Heart right ventricle (tissue), 16 donors: ENCODE measurements around the gene TBC1D14. TPM values are rescaled to one million over a fixed set of nuclear protein-coding genes. Genes with fewer than 3 reads are reported as not detected.

Experiments used
- ATAC-seq, 8 donors: fragments of 200-7000 bp; cut with Tn5 transposase; one replicate each; pipeline ENCODE4 v1.9.1; 2020; ENCODE audit warnings: mild to moderate bottlenecking in 8 of 8, moderate library complexity in 8 of 8, moderate number of reproducible peaks in 1 of 8
- DNase-seq, 2 donors: peaks; one replicate each; pipeline ENCODE4 v3.0.0-alpha.2; 2020
- H3K27ac ChIP-seq, 10 donors: fragments of 200-600 bp; sonication (generic) in 2 of 10; one replicate each; pipeline versions ENCODE4 v1.5.0 to v1.8.0; 2020 to 2022; ENCODE audit warnings: mild to moderate bottlenecking in 3 of 10
- H3K27me3 ChIP-seq, 7 donors: fragments of 200-600 bp; one replicate each; pipeline ENCODE4 v1.8.0; 2021 to 2022; ENCODE audit warnings: mild to moderate bottlenecking in 2 of 7
- H3K36me3 ChIP-seq, 9 donors: fragments of 200-600 bp; sonication (generic) in 1 of 9; one replicate each; pipeline versions ENCODE4 v1.5.0 to v1.8.0; 2020 to 2022; ENCODE audit warnings: mild to moderate bottlenecking in 2 of 9
- H3K4me1 ChIP-seq, 9 donors: fragments of 200-600 bp; sonication (generic) in 1 of 9; one replicate each; pipeline versions ENCODE4 v1.5.0 to v1.8.0; 2020 to 2022; ENCODE audit warnings: mild to moderate bottlenecking in 4 of 9
- H3K4me3 ChIP-seq, 10 donors: fragments of 200-600 bp; sonication (generic) in 2 of 10; one replicate each; pipeline versions ENCODE4 v1.5.0 to v1.8.0; 2020 to 2022; ENCODE audit warnings: mild to moderate bottlenecking in 7 of 10, moderate library complexity in 2 of 10
- H3K9me3 ChIP-seq, 11 donors: fragments of 200-600 bp in 10 of 11; sonication (generic) in 2 of 11; one replicate each; pipeline versions ENCODE4 v1.5.0 to v1.8.0; 2013 to 2022; ENCODE audit warnings: mild to moderate bottlenecking in 2 of 11, control low read depth in 1 of 11, moderate library complexity in 1 of 11
- CTCF ChIP-seq, 9 donors: fragments of 200-600 bp; sonication (generic) in 2 of 9; IDR thresholded peaks; one replicate each; pipeline versions ENCODE4 v1.5.0 to v1.8.0; 2021 to 2022; ENCODE audit warnings: antibody characterized with exemption in 9 of 9, mild to moderate bottlenecking in 5 of 9, moderate library complexity in 1 of 9
- WGBS, 2 donors: extraction: QIAGEN DNeasy Blood & Tissue Kit; methylation state at CpG; one replicate each; pipeline ENCODE4 v1.1.7; 2013; ENCODE audit warnings: inconsistent platforms in 1 of 2; 5-methylcytosine and 5-hydroxymethylcytosine counted together
- intact Hi-C, 10 donors: fragments of 100-400 bp; cut with DNase I; formaldehyde crosslinking; loops; one replicate each; pipeline versions ENCODE4 v1.11.1 to v1.14.2; 2022
- polyA plus RNA-seq, 2 donors: library from polyadenylated mRNA; stranded (reverse); fragments of 200-250 nt; gene quantifications; one replicate each; pipeline ENCODE4 v1.2.3, GENCODE V29; 2013
- total RNA-seq, 10 donors: library from RNA; stranded (reverse); fragmentation: NEBNext Ultra II Directional in 3 of 10; extraction: Animal tissue kit (Norgen Biotek cat#: 25700) in 3 of 10; gene quantifications; one replicate each; pipeline versions ENCODE4 v1.2.1 to v1.2.4, GENCODE V29; 2021 to 2023
- donor health status: Arrhythmogenic right ventricular cardiomyopathy.
- donor health status: ischemic (EF 13 %, LVEDD 7.1; RV severe dilation, severe dysfunction).
- donor health status: healthy with polysubstance abuse.
- donor health status: DM: no; HTN: yes; CAD: no.
- donor health status: DM: no; HTN: no; CAD: no.
- donor health status: ischemic (EF 25% LVEDD 6.9; RV normal size, moderate dysfunction).
- donor health status: ischemic (EF 25% LVEDD 5.7; RV mildly dilated, moderate dysfunction).
- donor health status: healthy.
- donor health status: DM: yes; HTN: yes; CAD: no.
- donor health status: Ischemic cardiomyopathy.
- donor health status: ischemic (EF 35%, LVEDD 5.7; RV mildly dilated, moderate dysfunction).
- donor health status: nonischemic (EF 11% LVEDD 7.7; RV severe dilation, severe dysfunction).
- donor health status: DM: yes; HTN: yes; CAD: no.
- donor health status: PGD.
- donor health status: ischemic (EF 29% LVEDD 5.4; RV normal size, mild dysfunction).
- donor health status: nonischemic (EF 23%, LVEDD 6.1; RV moderate dilation, normal function).

Gene TBC1D14
- total and polyA plus RNA-seq, 12 donors, result 10.5 to 43.7 (median 32.6) TPM

- peaks cover 0 to 59% (median 42%) of the 10 kb centered on the region in 9 donors for H3K4me1 ChIP-seq
- no peaks in the 10 kb centered on the region for H3K27me3 ChIP-seq
- no peak for TF ChIP-seq CTCF (IDR thresholded peaks at IDR 0.05)
- ATAC-seq, result peak in 5 of 8 donors; percentile 16 to 37 (median 31)
- DNase-seq, result peak; percentile 43 to 64
- peaks cover 0 to 14% (median 0%) of the 10 kb centered on the region in 11 donors for H3K9me3 ChIP-seq
- H3K4me3 ChIP-seq, result no peak overlapping the region
- peaks cover 0 to 18% (median 4%) of the 10 kb centered on the region in 9 donors for H3K36me3 ChIP-seq
- 67 to 75% methylated on average over 21 of the region's 21 CpGs for WGBS, 2 donors
- H3K27ac ChIP-seq, result peak overlapping the region in 4 of 10 donors; percentile 17 to 81 (median 44)
- intact Hi-C loops, result no loop called here
Observed at GRCh38 chr4:6887591-6888371, 21.8 kb upstream of the TBC1D14 start.

GRCh38 chr4:6888506-6889071 lies 21.0 kb upstream of the TBC1D14 start:
- H3K27ac ChIP-seq, result peak overlapping the region in 2 of 10 donors; percentile 7 to 71
- ATAC-seq (peak in 1 of 8 donors; percentile 2), DNase-seq (no peak)
- no peak overlapping the region for H3K4me3 ChIP-seq
- WGBS, 2 donors, result 81 to 89% methylated on average over 15 of the region's 15 CpGs
- intact Hi-C loops, result no loop called here
- TF ChIP-seq CTCF (IDR thresholded peaks at IDR 0.05), result no peak
- H3K27me3 ChIP-seq, result no peaks in the 10 kb centered on the region
- H3K9me3 ChIP-seq, result peaks cover 0 to 14% (median 0%) of the 10 kb centered on the region in 11 donors
- peaks cover 0 to 10% (median 0%) of the 10 kb centered on the region in 9 donors for H3K36me3 ChIP-seq
- peaks cover 0 to 65% (median 46%) of the 10 kb centered on the region in 9 donors for H3K4me1 ChIP-seq

GRCh38 chr4:6889101-6889735 lies 20.4 kb upstream of the TBC1D14 start:
- Histone ChIP-seq H3K9me3 (peaks cover 0 to 14% (median 0%) of the 10 kb centered on the region in 11 donors), H3K4me1 (peaks cover 0 to 65% (median 46%) of the 10 kb centered on the region in 9 donors), H3K27me3 (no peaks in the 10 kb centered on the region)

More at GRCh38 chr4:6889101-6889735, 20.4 kb upstream of the TBC1D14 start:
- H3K27ac ChIP-seq, result no peak overlapping the region
- 79 to 81% methylated on average over 37 of the region's 37 CpGs for WGBS, 2 donors
- no peak for TF ChIP-seq CTCF (IDR thresholded peaks at IDR 0.05)
- ATAC-seq, result peak in 2 of 8 donors; percentile 3 to 11
- no peak for DNase-seq
- intact Hi-C loops, result no loop called here
- peaks cover 0 to 4% (median 0%) of the 10 kb centered on the region in 9 donors for H3K36me3 ChIP-seq
- no peak overlapping the region for H3K4me3 ChIP-seq
